H1 (cell line): ENCODE measurements around the gene BLCAP. TPM values are rescaled to one million over a fixed set of nuclear protein-coding genes. Genes with fewer than 3 reads are reported as not detected.

Source experiments
- CTCF ChIA-PET: fragments of 300-600 bp; sonication (Branson Sonifier 250); formaldehyde crosslinking; loops from one replicate; lab custom pipeline; 2021; ENCODE audit not compliant: partially characterized antibody; lab: Charles Lee
- POLR2A ChIA-PET: fragments of 300-600 bp; sonication (Branson Sonifier 250); formaldehyde crosslinking; loops from one replicate; lab custom pipeline; 2021; ENCODE audit warnings: inconsistent platforms; ENCODE audit not compliant: partially characterized antibody; lab: Charles Lee
- DNase-seq, 2 experiments: peaks; one replicate each; pipeline versions ENCODE4 v3.0.0 to v3.0.0-alpha.2; 2010 to 2022; ENCODE audit warnings: low spot score in 2 of 2, low read depth in 1 of 2, mixed read lengths in 1 of 2
- FAIRE-seq: peaks from 2 replicates; lab custom pipeline; 2011; peaks lifted over from hg19 to GRCh38; lab: Jason Lieb, UNC
- H2AFZ ChIP-seq: 2 replicates; pipeline ENCODE4 v1.8.1; 2012; ENCODE audit warnings: low read length, inconsistent platforms
- H2AK5ac ChIP-seq: 2 replicates; pipeline ENCODE4 v1.6.1; 2013; ENCODE audit warnings: low read depth, low read length
- H2BK120ac ChIP-seq: replicated peaks from 2 replicates; pipeline ENCODE3; 2013; ENCODE audit warnings: low read depth, low read length, inconsistent platforms
- H2BK12ac ChIP-seq: 2 replicates; pipeline ENCODE4 v1.6.1; 2013; ENCODE audit warnings: low read depth, low read length
- H2BK15ac ChIP-seq: 2 replicates; pipeline ENCODE4 v1.6.1; 2013; ENCODE audit warnings: low read length
- H2BK20ac ChIP-seq: 2 replicates; pipeline ENCODE4 v1.6.1; 2013; ENCODE audit warnings: low read length
- H2BK5ac ChIP-seq: 2 replicates; pipeline ENCODE4 v1.6.1; 2013; ENCODE audit warnings: low read depth, low read length
- H3K14ac ChIP-seq: 2 replicates; pipeline ENCODE4 v1.6.1; 2013; ENCODE audit warnings: inconsistent platforms; ENCODE audit not compliant: insufficient read length
- H3K18ac ChIP-seq: 2 replicates; pipeline ENCODE4 v1.6.1; 2013; ENCODE audit warnings: low read length; ENCODE audit errors: extremely low read depth
- H3K23ac ChIP-seq: 2 replicates; pipeline ENCODE4 v1.6.1; 2013; ENCODE audit warnings: inconsistent platforms; ENCODE audit not compliant: insufficient read length
- H3K23me2 ChIP-seq: 2 replicates; pipeline ENCODE4 v1.6.1; 2013; ENCODE audit warnings: low read depth, low read length
- H3K27ac ChIP-seq: 2 replicates; pipeline ENCODE4 v1.6.1; 2011; ENCODE audit warnings: low read depth, low read length, inconsistent platforms
- H3K27me3 ChIP-seq, 4 experiments: replicated peaks in 1 of 4; 1 replicate in 1 of 4; 2 replicates in 3 of 4; pipeline versions ENCODE4 v1.6.1 to v1.8.1; 2011 to 2013; ENCODE audit warnings: low read length in 3 of 4, mild to moderate bottlenecking in 3 of 4, inconsistent platforms in 2 of 4, mixed read lengths in 2 of 4, moderate library complexity in 1 of 4; ENCODE audit not compliant: control insufficient read depth in 3 of 4, insufficient read depth in 3 of 4; ENCODE audit errors: extremely low read depth in 1 of 4
- H3K36me3 ChIP-seq, 4 experiments: 2 replicates each; pipeline versions ENCODE4 v1.6.1 to v1.8.1; 2011 to 2013; ENCODE audit warnings: mild to moderate bottlenecking in 4 of 4, low read length in 3 of 4, moderate library complexity in 2 of 4, control low read depth in 1 of 4, inconsistent platforms in 1 of 4; ENCODE audit not compliant: insufficient read depth in 4 of 4, control insufficient read depth in 2 of 4
- H3K4ac ChIP-seq: replicated peaks from 2 replicates; pipeline ENCODE3; 2013; ENCODE audit warnings: low read length, low read depth, mixed read lengths, inconsistent platforms; ENCODE audit not compliant: insufficient read length
- H3K4me1 ChIP-seq, 4 experiments: replicated peaks in 1 of 4; 1 replicate in 1 of 4; 2 replicates in 3 of 4; pipeline versions ENCODE4 v1.6.1 to v1.8.1; 2011 to 2013; ENCODE audit warnings: low read length in 3 of 4, inconsistent platforms in 2 of 4, mixed read lengths in 1 of 4; ENCODE audit not compliant: insufficient read depth in 4 of 4, control insufficient read depth in 3 of 4
- H3K4me2 ChIP-seq, 2 experiments: 2 replicates each; pipeline versions ENCODE4 v1.6.1 to v1.8.1; 2011 to 2013; ENCODE audit warnings: low read depth in 2 of 2, low read length in 2 of 2, control low read depth in 1 of 2, inconsistent platforms in 1 of 2, mild to moderate bottlenecking in 1 of 2; ENCODE audit not compliant: insufficient read depth in 1 of 2
- H3K4me3 ChIP-seq, 4 experiments: fragments of 200-600, 300-600 bp in 1 of 4; sonication (generic), shearing (Covaris generic), sonication (Bioruptor Twin) in 1 of 4; 2 replicates each; pipeline versions ENCODE4 v1.5.1 to v1.8.1; 2011 to 2016; ENCODE audit warnings: low read length in 4 of 4, low read depth in 3 of 4, control low read depth in 2 of 4, inconsistent platforms in 2 of 4, mild to moderate bottlenecking in 2 of 4, mixed read lengths in 1 of 4, moderate library complexity in 1 of 4; ENCODE audit not compliant: insufficient read depth in 2 of 4; ENCODE audit errors: extremely low read depth in 1 of 4
- H3K56ac ChIP-seq: replicated peaks from 2 replicates; pipeline ENCODE3; 2013; ENCODE audit warnings: low read depth, mild to moderate bottlenecking, mixed read lengths, low read length, inconsistent platforms; ENCODE audit not compliant: insufficient read length
- H3K79me1 ChIP-seq: 2 replicates; pipeline ENCODE4 v1.6.1; 2013; ENCODE audit warnings: low read depth, low read length, control low read depth
- H3K79me2 ChIP-seq, 2 experiments: 2 replicates each; pipeline versions ENCODE4 v1.6.1 to v1.8.1; 2012 to 2013; ENCODE audit warnings: low read length in 2 of 2, mild to moderate bottlenecking in 2 of 2, inconsistent platforms in 1 of 2; ENCODE audit not compliant: insufficient read depth in 2 of 2, control insufficient read depth in 1 of 2
- H3K9ac ChIP-seq, 4 experiments: replicated peaks in 1 of 4; 1 replicate in 1 of 4; 2 replicates in 3 of 4; pipeline versions ENCODE4 v1.6.1 to v1.8.1; 2011 to 2013; ENCODE audit warnings: low read depth in 3 of 4, low read length in 3 of 4, control low read depth in 2 of 4, mild to moderate bottlenecking in 2 of 4, moderate library complexity in 2 of 4, inconsistent platforms in 1 of 4; ENCODE audit errors: extremely low read depth in 1 of 4
- H3K9me3 ChIP-seq, 2 experiments: 2 replicates each; pipeline versions ENCODE4 v1.6.1 to v1.8.1; 2012 to 2013; ENCODE audit warnings: mild to moderate bottlenecking in 2 of 2, moderate library complexity in 2 of 2, control low read depth in 1 of 2, inconsistent platforms in 1 of 2, low read depth in 1 of 2, low read length in 1 of 2, mixed read lengths in 1 of 2; ENCODE audit not compliant: insufficient read depth in 2 of 2
- H4K20me1 ChIP-seq, 2 experiments: replicated peaks in 1 of 2; 2 replicates each; pipeline versions ENCODE3 to v1.8.1; 2011 to 2013; ENCODE audit warnings: inconsistent platforms in 2 of 2, low read length in 2 of 2, mild to moderate bottlenecking in 1 of 2; ENCODE audit not compliant: insufficient read depth in 2 of 2, control insufficient read depth in 1 of 2
- H4K5ac ChIP-seq: 2 replicates; pipeline ENCODE4 v1.6.1; 2013; ENCODE audit warnings: low read length, low read depth, mixed read lengths, inconsistent platforms; ENCODE audit not compliant: insufficient read length
- H4K8ac ChIP-seq: 2 replicates; pipeline ENCODE4 v1.8.0; 2013; ENCODE audit warnings: mild to moderate bottlenecking, moderate library complexity, low read length, inconsistent platforms; ENCODE audit not compliant: insufficient read depth; ENCODE audit errors: extremely low read depth
- H4K91ac ChIP-seq: replicated peaks from 2 replicates; pipeline ENCODE3; 2013; ENCODE audit warnings: low read length, mixed read lengths, inconsistent platforms; ENCODE audit not compliant: insufficient read length
- KDM5A ChIP-seq: fragments of 200-600 bp; IDR thresholded peaks from 2 replicates; pipeline ENCODE4 v1.7.1; 2012; ENCODE audit warnings: mild to moderate bottlenecking, low read length, inconsistent platforms, mixed read lengths
- SIRT6 ChIP-seq: IDR thresholded peaks from one replicate; pipeline ENCODE4 v1.7.1; 2012; ENCODE audit warnings: low read length, inconsistent platforms
- TAF1 ChIP-seq: IDR thresholded peaks from 2 replicates; pipeline ENCODE4 v1.6.1; 2011; ENCODE audit warnings: mild to moderate bottlenecking, low read depth, low read length
- WGBS, 2 experiments: shearing (Covaris generic) in 1 of 2; methylation state at CpG; one replicate each; pipeline versions ENCODE4 v1.1.6 to v1.1.7; 2013 to 2015; ENCODE audit warnings: low lambda C conversion rate in 2 of 2, mixed read lengths in 2 of 2, inconsistent platforms in 1 of 2, low coverage in 1 of 2, missing lambda C conversion rate in 1 of 2; ENCODE audit not compliant: insufficient replicate concordance in 2 of 2, insufficient coverage in 1 of 2, insufficient read length in 1 of 2; ENCODE audit errors: extremely low coverage in 1 of 2, missing lambda C conversion rate in 1 of 2; 5-methylcytosine and 5-hydroxymethylcytosine counted together
- polyA plus RNA-seq, 7 experiments: library from polyadenylated mRNA; depleted of rRNA in 3 of 7; stranded (reverse) in 5 of 7; unstranded in 2 of 7; fragments of >200 nt in 5 of 7; fragments of 200-250 nt in 2 of 7; gene quantifications; 1 replicate in 5 of 7; 2 replicates in 1 of 7; 4 replicates in 1 of 7; pipeline versions ENCODE4 v1.2.1 to v1.2.3, GENCODE V29; 2011 to 2013; ENCODE audit warnings: missing spikeins in 2 of 7, mixed read lengths in 2 of 7
- total RNA-seq: library from RNA; stranded (reverse); fragmentation: NEBNext Ultra II Directional; extraction: Animal tissue kit (Norgen Biotek cat#: 25700); gene quantifications from 2 replicates; pipeline ENCODE4 v1.2.1, GENCODE V29; 2021
- TF ChIP-seq, protein P1 (sequence below): IDR thresholded peaks from 2 replicates; pipeline ENCODE4 v1.6.1; 2012; ENCODE audit warnings: low read length, inconsistent platforms

BLCAP gene
- total and polyA plus RNA-seq, 2 of the 8 experiments (the other 6 are each of a cell fraction or from before 2014, with no cell fraction given) = 60.3 to 72.2 TPM

- CTCF ChIA-PET = interaction anchor here (0.6 to 5.6 kb wide), 7 partner anchors 9 to 328 kb away, joined by 3 to 55 read pairs (median 4); no protein-coding TSS in a partner anchor
- H2BK120ac ChIP-seq = no peak overlapping the region
- H3K4me3 ChIP-seq = no peak overlapping the region
- H3K36me3 ChIP-seq = no peaks in the 10 kb centered on the region
- no peak overlapping the region for H4K8ac ChIP-seq
- no peak overlapping the region for H2BK20ac ChIP-seq
- 98% methylated on average over 5 of the region's 5 CpGs; no CpG with 5 or more reads in 1 of the 2 experiments for WGBS, 2 experiments
- no peak for FAIRE-seq
- H4K20me1 ChIP-seq = no peaks in the 10 kb centered on the region
- H3K23ac ChIP-seq = no peak overlapping the region
- POLR2A ChIA-PET = no interaction called here
- H3K79me2 ChIP-seq = no peaks in the 10 kb centered on the region
- H3K9ac ChIP-seq = no peak overlapping the region
- no peak overlapping the region for H3K27ac ChIP-seq
- H2AFZ ChIP-seq = no peak overlapping the region
- H4K5ac ChIP-seq = no peak overlapping the region
- no peaks in the 10 kb centered on the region for H3K9me3 ChIP-seq
- no peaks in the 10 kb centered on the region for H3K23me2 ChIP-seq
- no peak overlapping the region for H4K91ac ChIP-seq
- DNase-seq = no peak
- no peaks in the 10 kb centered on the region for H3K79me1 ChIP-seq
- H3K4me2 ChIP-seq = no peak overlapping the region
- no peaks in the 10 kb centered on the region for H3K27me3 ChIP-seq
- H2BK15ac ChIP-seq = peak overlapping the region; percentile 83
- H3K14ac ChIP-seq = no peak overlapping the region
- H3K56ac ChIP-seq = no peak overlapping the region
- no peak overlapping the region for H3K4ac ChIP-seq
- no peak overlapping the region for H3K18ac ChIP-seq
- 0 out of 2 replicates have a peak overlapping the region, but pooled peaks have one; percentile 17 for H2AK5ac ChIP-seq
- H2BK12ac ChIP-seq = peak overlapping the region; percentile 43; the same call in 1 of the 2 replicates
- no peak overlapping the region for H2BK5ac ChIP-seq
- H3K4me1 ChIP-seq = peaks cover 0 to 3% (median 1%) of the 10 kb centered on the region in 4 experiments; a peak in 4 of 7 replicates
- TF ChIP-seq SIRT6 = no peak
- no peak for TF ChIP-seq KDM5A
- no peak for TF ChIP-seq TAF1
- TF ChIP-seq, protein P1, sequence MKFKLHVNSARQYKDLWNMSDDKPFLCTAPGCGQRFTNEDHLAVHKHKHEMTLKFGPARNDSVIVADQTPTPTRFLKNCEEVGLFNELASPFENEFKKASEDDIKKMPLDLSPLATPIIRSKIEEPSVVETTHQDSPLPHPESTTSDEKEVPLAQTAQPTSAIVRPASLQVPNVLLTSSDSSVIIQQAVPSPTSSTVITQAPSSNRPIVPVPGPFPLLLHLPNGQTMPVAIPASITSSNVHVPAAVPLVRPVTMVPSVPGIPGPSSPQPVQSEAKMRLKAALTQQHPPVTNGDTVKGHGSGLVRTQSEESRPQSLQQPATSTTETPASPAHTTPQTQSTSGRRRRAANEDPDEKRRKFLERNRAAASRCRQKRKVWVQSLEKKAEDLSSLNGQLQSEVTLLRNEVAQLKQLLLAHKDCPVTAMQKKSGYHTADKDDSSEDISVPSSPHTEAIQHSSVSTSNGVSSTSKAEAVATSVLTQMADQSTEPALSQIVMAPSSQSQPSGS = no peak
Observed at GRCh38 chr20:37574199-37574890, 46.7 kb upstream of the BLCAP start.
